GM10847 (cell line): ENCODE measurements around the gene COL1A1.

Source experiments
- POLR2A ChIP-seq: IDR thresholded peaks from 2 replicates; pipeline ENCODE4 v1.6.1; 2011; ENCODE audit not compliant: insufficient read length; ENCODE audit errors: extremely low read depth

COL1A1 gene

GRCh38 chr17:50151041-50151936 is 50.1 kb downstream of the COL1A1 start:
- TF ChIP-seq POLR2A, result peak; percentile 44

- no peak for TF ChIP-seq POLR2A
Measured at GRCh38 chr17:50150354-50151040, 50.9 kb downstream of the COL1A1 start, which contains the start of gene PPP1R9B. PPP1R9B (minus strand) TSS chr17:50150677; CDS start chr17:50150513, 164 bp downstream.

DNA sequence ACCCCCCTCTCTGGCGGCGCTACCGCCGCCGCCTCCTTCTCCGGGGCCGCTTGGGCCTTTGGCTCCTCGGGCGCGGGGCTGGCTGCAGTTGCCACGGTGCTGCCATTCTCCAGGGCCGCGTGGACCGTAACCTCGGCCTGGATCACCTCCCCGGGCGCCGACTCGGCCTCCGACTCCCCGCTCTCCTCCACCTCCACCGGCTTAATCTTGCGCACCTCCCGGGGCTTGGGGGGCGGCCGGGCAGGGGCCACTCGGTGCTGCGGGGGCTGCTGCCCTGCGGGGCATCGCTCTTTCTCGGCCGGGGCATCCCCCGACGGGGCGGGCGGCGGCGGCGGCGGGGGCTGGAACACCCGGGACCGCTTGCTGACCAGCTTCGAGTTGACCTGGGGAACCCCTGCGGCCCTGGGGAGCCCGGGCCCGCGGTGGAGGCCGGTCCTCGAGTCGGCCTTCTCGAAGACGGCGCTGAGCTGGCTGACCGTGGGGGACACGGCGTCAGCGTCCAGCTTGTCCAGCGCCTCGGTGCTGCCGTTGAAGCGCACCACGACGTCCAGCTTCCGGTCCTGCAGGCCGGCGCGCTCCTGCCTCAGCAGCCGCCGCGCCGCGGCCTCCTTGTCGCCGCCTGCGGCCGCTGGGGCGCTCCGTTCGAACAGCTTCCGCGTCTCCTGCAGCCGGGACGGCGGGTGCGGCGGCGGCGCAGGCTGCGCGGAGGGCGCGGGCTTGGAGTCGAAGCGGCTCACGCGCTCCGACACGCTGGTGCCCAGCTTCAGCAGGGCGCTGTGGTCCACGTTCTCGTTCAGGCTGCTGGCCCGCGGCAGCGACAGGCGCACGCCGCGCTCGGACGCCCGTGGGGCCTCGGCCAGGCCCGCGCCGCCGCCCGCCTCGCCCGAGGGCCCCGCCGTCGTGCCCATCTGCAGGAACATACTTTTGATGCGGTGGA is 51.7 kb downstream of the COL1A1 start:
- no peak for TF ChIP-seq POLR2A

DNA sequence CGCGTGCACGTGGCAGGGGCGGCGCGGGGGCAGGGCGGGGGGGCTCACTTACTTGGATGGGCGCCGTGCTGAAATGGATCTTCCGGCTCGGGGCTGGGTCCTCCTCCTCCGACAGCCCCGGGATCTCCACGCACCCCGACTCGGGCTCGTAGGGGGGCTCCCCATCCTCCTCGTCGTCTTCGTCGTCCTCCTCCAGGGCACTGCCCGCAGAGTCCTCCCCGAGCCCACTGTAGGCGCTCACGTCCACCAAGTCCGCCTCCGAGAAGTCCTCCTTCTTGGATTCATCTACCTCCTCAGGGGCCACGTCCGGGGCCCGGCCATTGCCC is 52.4 kb downstream of the COL1A1 start:
- TF ChIP-seq POLR2A, result no peak

DNA sequence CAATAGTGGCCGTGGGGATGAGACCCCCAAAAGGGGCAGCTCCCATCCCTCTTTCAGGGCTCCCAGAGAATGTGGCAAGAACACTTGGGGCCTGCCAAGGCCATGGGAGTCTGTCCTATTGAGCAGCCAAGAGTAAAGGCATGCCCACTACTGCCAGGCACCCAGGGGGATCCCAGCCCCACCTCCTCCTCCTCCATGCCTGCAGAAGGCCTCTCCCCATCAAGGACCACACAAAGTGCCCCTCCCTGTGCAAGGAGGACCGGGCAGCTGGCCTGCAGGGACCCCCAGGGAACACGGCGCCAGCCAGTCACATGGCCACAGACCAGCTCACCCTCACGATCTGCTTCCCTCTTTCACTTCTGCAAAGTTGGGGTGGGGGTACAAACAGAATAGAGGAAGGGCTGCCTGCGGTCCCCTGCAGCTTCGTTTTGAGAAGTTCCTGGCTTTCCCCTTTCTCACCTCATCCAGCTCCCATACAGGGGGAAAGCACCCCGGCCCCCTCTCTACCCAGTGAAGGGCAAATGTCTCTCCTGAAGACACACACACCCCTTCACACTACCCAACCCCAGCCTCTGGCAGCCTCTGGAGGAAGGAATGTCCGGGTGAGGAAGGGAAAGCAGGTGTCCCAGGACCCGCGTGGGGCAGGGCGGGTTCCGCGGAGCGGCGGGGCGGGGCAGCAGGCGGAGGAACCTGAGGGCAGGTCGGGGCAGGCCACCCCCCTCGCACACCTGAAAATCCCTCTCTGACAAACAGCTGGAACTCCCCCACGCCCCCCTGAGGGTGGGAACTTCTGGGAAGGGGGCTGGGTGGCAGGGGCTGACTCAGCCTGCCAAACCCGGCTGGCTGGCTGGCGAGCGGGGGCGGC is 53.0 kb downstream of the COL1A1 start:
- no peak for TF ChIP-seq POLR2A

DNA sequence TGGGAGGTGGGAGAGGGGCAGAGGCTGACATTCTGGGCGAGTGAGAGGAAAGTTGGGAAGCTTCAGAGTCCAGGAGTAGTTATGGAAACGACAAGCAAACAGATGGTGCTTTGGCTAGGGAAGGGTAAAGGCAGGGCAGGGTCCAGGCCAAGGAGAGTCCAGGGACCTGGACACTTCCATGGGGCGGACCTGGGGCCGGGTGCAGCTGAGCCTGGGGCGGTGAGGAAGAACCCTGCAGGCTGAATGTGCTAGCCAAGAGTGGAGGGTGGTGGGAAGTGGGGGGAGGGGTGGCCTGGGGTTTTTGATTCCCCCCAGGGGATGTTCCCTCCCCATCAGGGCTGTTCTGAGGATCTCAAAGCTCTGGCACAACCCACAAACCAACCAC is 53.6 kb downstream of the COL1A1 start:
- TF ChIP-seq POLR2A, result no peak

DNA sequence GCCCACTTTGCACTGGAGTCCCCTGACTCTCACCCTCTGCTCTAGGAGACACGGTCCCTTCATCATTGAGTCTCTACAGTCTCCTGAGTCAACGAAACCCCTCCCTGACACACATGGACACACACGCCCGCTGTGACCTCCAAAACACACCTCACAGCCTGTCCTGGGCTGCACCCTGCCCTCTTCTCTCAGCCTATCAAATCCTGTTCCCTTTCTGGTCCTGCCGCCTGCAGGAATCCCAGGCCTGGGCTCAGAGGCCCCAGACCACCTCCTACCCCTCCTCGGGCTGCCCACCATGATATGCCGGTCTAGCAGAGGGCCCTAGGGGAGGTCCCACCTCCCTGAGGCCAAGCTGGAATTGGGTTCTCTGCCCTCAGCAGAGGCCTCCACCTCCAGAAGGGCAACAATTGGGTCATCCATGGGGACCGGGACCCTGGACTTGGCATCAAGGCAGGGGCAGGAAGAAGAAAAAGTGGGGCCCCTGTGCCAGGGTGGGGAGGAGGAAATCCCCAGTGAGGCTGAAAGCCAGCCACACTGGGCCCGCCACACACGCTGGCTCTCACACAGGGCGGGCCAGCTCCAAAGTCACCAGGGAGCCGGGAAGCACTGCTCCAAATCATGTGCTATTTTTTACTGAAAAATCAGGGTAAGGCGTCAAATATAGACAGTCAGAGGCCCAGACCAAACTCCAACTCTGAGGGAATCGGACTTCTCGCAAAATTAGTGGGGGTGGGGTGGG is 54.3 kb downstream of the COL1A1 start:
- TF ChIP-seq POLR2A, result peak; percentile 16

DNA sequence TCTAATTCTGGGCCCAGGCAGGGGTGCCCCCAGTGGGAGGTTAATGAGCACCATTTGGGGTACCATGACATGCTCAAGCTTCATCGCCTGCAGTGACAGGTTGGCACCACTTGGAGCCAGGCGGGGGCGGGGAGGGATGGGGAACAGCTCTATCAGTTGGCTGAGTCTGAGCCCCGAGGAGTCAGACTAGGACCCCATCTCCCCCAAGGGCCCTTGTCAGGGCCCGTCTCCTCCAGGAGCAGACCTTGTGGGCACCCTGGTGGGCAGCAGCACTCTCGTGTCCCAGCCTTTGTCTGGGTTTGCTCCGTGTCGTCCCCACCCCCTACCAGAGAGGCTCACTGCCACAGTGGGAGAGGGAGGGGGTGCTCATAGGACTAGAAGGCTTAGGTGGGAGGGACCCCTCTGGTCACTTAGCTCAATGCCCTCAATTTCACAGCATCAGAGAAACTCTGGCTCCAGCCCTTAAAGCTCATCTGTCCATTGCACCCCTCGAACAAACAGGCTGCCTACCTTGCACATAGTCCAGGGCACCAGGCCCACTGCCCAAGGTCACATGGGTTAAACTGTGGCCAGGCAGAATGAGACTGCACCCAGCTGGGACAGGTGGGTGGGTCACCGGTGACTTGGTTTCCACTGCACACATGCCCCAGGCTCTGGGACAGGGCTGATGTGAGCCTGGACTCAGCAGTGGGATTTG is 55.1 kb downstream of the COL1A1 start:
- no peak for TF ChIP-seq POLR2A

DNA sequence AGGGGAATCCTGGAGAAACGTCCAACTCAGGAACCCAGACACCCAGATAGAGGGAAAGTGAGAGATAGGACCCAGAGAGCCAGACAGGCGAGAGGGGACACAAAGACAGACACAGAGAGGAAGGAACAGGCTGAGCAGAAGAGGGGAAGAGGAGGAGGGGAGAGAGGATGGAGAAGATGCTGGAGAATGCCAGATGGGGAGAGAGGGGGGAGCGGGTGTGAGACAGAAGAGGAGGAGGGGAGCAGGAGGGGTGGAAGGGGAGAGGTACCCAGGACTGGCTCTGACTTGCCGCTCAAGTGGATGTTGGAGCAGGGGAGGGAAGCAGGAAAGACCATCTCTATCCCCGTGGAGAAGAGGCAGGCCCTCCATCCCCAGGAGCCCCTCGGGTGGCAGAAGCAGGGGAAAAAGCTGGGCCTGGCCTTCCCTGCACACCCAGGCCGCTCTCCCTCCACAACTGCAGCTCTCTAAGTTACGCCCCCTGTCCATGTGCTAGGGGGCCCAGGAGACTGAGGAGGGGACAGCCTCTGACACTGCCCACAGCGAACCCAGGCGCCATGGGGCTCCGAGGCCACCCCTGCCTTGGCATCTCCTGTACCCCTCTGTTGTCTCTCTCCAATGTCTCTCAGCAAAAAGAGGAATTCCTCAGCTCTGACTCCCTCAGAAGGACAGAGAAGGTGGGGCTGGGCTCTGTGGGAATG is 55.8 kb downstream of the COL1A1 start:
- TF ChIP-seq POLR2A, result no peak

DNA sequence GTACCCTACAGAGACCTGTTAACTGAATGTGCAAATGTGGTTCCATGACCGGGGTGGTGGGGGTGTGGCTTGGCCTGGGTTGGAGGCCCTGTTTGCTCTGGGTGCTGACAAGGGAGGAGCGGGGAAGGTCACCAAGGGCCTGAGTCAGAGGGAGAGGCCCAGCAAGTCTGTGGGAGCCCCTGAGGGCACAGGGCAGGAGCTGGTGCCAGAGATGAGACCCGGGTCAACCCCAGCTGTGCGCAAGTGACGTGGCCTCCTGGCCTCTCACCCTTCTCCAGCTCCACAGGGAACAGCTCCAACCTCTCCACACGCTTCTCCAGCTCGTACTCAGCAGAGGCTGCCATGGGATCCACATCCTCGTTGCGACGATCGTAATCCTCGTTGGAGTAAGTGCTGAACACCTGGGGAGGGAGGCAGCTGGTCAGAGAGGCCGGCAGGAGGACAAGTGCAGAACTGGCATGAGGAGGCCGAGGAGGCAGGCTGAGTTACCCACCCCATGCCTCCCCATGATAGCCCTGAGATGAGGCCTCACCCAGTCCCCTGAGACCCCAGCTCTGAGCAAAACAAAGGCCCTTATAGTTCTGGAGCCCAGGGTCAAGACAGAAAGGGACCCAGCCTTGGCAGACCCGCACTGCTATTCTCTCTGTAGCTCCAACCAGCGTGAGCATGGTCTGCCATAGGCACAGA is 56.4 kb downstream of the COL1A1 start:
- TF ChIP-seq POLR2A, result no peak

DNA sequence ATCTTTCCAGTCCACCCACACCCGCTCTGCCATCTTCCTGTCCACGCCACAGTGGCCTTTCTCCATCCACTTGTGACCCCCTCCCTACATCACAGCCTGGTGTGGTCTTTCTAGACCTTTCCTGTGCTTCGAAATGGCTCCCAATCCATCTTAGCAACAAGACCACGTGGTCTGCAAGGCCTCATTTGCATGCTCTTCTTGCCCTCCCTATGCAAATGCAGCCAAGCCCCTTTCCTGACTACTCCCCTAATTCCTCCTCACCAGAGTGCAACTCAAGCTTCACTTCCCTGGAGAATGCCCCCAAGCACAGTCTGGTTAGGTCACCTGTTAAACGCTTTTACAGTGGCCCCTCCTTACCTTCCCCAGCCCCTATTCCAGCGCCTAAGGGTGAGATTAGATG is 57.1 kb downstream of the COL1A1 start:
- TF ChIP-seq POLR2A, result no peak
